GM18502 (cell line): ENCODE data around the gene PIP5K1C.

ENCODE experiments used
- ATAC-seq: cut with Tn5 transposase; IDR thresholded peaks from one replicate; pipeline ENCODE4 v1.9.1; 2021; ENCODE audit warnings: mild to moderate bottlenecking; ENCODE audit not compliant: unreplicated experiment, poor library complexity

Gene PIP5K1C

GRCh38 chr19:3664879-3665642, 35.2 kb downstream of the PIP5K1C start:
- ATAC-seq, result no peak

DNA sequence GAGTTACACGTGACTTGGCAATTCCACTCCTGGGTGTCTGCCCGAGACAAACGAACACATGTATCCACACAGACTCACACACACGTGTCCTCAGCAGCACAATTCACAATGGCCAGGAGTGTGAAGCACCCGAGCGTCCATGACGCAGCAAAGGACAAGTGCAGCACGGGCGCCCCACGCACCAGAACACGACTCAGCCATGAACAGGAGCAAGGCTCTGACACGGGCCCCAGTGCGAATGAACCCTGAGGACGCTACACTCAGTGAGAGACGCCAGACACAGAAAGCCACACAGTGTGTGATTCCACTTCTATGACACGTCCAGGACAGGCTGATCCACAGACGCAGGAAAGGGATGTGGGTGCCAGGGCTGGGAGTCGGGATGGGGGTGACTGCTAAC, 36.4 kb downstream of the PIP5K1C start:
- no peak for ATAC-seq

DNA sequence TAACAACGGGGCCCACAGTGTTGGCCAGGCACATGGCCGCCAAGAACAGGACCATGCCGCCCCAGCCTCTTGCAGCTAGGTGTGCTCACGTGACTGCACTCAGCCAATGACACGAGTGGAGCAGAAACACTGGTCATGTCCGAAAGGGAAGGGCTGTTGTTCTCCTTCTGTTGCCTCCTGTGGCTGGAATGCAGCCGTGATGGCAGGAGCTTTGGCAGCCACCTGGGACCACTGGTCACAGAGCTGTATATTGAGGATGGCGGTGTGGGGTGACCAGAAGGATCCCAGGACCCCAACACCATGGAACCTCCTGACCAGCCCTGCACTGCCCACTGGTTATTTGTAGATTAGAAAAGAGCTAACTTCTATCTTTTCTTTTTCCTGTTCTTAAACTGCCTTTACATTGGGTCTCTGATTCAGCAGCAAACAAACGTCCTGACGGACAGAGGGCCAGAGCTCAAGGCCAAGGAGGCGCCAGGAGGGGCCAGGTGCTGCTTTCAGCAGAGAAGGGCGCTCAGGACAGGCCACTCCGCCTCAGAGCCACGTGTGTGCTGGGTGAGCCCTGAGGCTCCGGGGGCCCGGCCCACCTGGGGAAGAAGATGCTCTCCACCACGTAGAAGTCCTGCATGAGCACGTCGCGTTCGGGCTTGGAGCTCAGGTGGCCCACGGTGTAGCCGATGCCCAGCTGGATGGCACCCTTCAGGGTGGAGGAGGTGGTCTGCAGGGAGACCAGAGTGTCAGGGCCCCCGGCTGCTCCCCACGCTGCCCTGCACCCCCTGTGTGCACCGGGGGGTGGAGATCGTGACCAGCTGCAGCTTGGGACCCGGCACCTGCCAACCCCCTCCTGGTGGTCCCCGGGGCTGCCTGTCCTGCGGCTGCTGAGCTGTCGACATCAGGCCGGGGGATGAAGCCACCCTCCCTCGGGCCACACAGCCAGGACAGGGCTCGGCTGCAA, 38.7 kb downstream of the PIP5K1C start:
- ATAC-seq, result no peak

DNA sequence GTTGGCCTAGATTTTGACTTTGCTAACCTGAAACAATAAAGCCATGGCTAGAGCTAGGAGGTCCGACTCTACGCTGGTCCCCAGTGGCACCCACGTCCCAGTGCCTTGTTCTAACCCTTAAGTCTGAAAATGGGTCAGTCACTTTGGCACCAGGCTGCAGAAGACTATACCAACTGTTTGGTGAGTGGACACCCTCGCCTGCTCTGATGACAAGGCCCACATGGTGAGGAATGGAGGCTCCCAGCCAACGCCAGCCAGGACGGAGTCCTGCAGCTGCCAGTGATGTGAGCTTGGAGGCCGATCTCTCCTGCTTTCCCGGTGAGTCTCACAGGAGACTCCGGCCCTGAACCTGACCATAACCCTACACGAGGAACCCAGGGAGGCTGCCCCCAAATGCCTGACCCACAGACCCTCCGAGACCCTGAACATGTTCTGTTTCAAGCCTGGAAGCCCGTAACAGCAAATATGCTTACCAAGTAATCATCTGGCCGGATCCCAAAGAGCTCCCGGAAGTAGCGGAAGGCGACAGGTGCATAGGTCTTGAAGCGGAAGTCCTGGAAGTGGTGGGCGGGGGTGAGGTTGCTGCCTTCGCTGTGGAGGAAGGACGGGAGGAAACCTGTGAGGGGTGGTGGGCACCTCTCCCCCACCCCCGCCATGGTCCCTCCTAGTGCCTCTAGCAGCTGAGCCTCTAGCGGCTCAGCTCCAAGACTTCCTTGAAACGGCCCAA, 39.6 kb downstream of the PIP5K1C start:
- no peak for ATAC-seq

GRCh38 chr19:3659746-3660112, 40.5 kb downstream of the PIP5K1C start:
- no peak for ATAC-seq

GRCh38 chr19:3658870-3659745, 41.2 kb downstream of the PIP5K1C start:
- ATAC-seq, result no peak

DNA sequence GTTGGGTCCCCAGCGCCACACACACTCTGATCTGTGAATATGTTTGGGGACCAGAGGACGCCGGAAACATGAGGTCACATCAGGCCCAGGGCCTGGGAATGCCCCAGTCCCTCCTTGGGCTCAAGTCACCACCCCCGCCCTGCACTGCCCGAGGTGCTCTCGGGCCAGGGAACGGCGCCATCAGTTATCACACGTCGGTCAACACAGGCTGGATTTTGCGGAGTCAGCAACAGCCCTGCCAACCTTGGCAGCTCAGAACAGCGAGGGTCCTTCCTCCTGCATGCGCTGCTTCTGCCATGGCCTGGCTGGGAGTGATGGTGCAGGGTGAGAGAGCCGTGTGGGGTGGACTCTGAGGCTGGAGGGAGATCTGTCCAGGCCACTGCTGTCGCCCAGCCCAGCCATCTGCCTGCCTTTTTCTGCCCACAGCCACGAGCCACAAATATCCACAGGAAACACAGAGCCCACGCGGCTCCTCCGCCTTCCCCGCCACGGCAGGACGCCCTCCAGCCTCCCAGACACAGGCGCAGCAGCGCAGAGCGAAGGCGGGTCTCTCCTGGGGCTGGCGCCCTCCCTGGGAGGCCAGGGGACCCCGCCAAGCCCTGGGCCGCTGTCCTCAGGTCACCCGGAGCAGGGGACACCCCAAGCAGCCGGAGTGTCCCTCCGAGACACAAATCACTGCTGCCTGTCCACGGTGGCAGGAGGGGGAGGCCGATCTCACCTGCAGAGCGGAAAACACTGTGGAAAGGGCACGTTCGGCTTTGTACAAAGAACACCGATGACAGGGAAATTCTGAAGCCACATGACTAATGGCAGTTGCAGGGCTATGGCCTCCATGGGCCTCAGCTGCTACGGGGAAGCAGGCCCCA, 42.0 kb downstream of the PIP5K1C start:
- ATAC-seq, result no peak

DNA sequence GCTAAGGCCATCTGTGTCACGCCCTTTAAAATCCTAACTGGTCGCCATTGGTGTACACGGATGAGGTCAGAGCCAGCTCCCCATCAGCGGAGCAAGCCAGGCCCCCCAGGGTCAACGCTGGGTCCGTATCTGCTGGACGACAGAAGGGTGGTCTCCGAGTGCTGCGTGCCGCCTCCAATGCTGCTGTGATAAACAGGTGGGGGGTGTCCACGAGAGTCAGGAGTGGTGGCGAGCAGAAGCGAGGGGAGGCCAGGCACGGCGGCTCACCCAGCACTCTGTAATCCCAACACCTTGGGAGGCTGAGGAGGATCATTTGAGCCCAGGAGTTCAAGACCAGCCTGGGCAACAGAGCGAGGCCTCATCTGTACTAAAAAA, 42.9 kb downstream of the PIP5K1C start:
- no peak for ATAC-seq

- no peak for ATAC-seq
Observed at GRCh38 chr19:3656747-3657394, 43.4 kb downstream of the PIP5K1C start.

- ATAC-seq, result no peak
Observed at GRCh38 chr19:3656073-3656746, 44.1 kb downstream of the PIP5K1C start.

DNA sequence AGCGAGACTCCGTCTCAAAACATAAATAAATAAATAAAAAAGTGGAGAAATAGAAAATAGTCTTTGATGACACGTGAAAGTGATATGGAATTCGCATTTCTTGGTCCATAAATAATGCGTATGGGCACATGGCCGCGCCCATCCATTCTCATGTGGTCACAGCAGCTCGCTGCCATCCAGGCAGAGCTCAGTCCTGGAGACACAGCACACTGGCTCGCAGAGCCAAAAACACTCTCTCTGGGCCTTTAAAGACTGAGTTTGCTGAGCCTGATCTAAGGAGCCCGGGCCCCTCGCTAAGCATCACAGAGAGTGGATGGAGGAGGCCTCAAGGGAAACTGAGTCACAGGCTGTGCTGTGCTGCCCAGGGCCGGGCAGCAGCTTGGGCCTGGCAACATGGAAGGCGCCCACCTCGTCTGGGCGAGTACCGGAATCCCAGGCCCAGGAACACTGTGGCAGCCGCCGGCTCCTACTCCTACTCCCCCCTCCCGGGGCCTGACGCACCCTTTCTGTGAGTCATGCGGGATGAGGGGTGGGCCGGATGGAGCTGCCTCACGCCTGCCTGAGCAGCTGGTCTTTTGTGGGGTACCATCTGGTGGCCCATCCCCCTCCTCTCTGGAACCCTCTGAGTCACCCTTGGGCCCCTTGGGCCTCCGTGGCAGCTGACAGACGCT, 44.7 kb downstream of the PIP5K1C start:
- ATAC-seq, result no peak

DNA sequence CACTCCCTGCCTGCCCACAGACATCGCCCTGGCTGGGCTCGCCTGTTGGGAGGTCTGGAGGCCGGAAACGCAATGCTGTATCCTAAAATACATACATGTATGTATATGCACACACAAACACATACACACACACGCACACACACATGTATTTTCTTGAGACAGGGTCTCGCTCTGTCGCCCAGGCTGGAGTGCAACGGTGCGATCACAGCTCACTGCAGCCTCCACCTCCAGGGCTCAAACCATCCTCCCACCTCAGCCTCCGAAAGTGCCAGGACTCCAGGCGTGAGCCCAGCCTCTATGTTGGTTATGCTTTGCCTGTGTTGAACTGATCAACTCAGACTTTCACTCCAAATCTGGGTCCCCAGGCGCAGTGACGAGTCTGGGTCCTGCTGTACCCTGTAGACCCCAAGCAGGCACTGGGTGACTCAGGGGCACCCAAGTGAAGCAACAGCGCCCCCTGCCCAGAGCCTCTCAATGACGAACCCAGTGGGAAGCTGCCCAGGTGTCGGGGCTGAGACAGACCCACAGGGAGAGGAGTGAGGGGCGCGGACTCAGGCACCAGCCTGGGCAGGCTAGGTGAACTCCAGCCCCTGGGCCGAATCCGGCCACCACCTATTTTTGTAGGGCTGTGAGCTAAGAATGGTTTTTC, 46.3 kb downstream of the PIP5K1C start:
- no peak for ATAC-seq

GRCh38 chr19:3653081-3653795, 47.0 kb downstream of the PIP5K1C start:
- ATAC-seq, result no peak

DNA sequence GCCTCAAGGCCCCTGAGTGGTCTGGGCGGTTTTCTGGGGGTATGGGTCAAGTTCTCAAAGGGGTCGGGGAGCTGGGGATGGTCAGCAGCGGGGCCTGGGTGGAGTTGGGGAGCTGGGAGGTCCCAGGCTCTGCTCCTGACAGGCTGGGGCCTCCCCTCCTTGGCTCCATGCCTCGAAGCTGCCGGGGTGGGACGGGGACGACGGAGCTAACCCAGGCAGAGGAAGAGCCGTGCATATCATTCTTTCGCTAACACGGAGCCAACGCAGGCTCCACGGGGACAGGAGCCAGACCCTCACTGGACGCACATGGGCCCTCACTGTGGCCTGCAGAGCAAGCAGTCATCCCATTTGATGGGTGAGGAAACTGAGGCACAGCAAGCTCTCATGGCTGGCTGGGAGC, 47.8 kb downstream of the PIP5K1C start:
- no peak for ATAC-seq

- ATAC-seq, result no peak
Observed at GRCh38 chr19:3651684-3652083, 48.6 kb downstream of the PIP5K1C start.

DNA sequence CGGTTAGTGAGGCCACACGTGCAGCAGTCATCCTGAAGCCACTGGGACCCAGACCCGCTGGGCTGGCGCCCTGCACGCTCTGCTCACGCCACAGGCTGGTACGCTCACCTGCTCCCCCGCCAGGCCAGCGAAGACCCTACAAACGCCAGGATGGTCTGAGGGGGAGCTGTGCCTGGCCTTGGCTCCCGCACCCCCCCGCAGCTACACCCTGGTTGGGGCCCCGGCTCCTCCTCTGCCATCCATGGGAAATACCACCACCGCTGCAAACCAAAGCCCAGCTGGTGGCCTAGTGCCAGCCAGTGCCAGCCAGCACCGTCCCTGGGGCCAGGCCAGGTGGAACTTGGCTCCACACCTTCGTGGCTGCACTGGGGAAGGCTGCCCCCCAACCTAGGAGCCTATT, 50.4 kb downstream of the PIP5K1C start:
- no peak for ATAC-seq
